IMR-90 (cell line): ENCODE measurements around the gene TRIM2. TPM values are rescaled to one million over a fixed set of nuclear protein-coding genes. Genes with fewer than 3 reads are reported as not detected.

Source experiments
- ATAC-seq: fragments of 200-7000 bp; cut with Tn5 transposase; 2 replicates; pipeline ENCODE4 v1.9.1; 2020; ENCODE audit warnings: low read depth, mild to moderate bottlenecking, moderate library complexity
- BruUV-seq: library from RNA; stranded (reverse); fragments of 400-500 nt; replicated peaks from 2 replicates; lab custom pipeline; 2021; lab: Mats Ljungman, UMichigan
- CTCF ChIA-PET: fragments of 300-600 bp; formaldehyde crosslinking; extraction: SDS; loops from one replicate; lab custom pipeline; 2021; ENCODE audit warnings: antibody characterized with exemption; lab: Yijun Ruan, JAX
- POLR2A ChIA-PET: fragments of 300-600 bp; sonication (Branson Sonifier 250); formaldehyde crosslinking; loops from one replicate; lab custom pipeline; 2022; ENCODE audit warnings: antibody characterized with exemption; ENCODE audit not compliant: unreplicated experiment; lab: Charles Lee
- DNase-seq: peaks from one replicate; pipeline ENCODE4 v3.0.0; 2013
- H2AFZ ChIP-seq: replicated peaks from 2 replicates; pipeline ENCODE3; 2013; ENCODE audit warnings: low read length, mild to moderate bottlenecking; ENCODE audit not compliant: poor library complexity
- H2AK5ac ChIP-seq: 2 replicates; pipeline ENCODE4 v1.6.1; 2013; ENCODE audit warnings: low read depth, low read length, inconsistent platforms
- H2AK9ac ChIP-seq: replicated peaks from 2 replicates; pipeline ENCODE3; 2013; ENCODE audit warnings: mild to moderate bottlenecking, low read depth, low read length, moderate library complexity; ENCODE audit not compliant: poor library complexity
- H2BK120ac ChIP-seq: 2 replicates; pipeline ENCODE4 v1.6.1; 2013; ENCODE audit warnings: low read depth, low read length, inconsistent platforms
- H2BK15ac ChIP-seq: 3 replicates; pipeline ENCODE4 v1.6.1; 2013; ENCODE audit warnings: low read depth, low read length, inconsistent platforms
- H2BK20ac ChIP-seq: 2 replicates; pipeline ENCODE4 v1.6.1; 2013; ENCODE audit warnings: low read depth, mild to moderate bottlenecking, inconsistent platforms, low read length, moderate library complexity
- H2BK5ac ChIP-seq: 2 replicates; pipeline ENCODE4 v1.6.1; 2013; ENCODE audit warnings: mild to moderate bottlenecking, low read depth, low read length, inconsistent platforms; ENCODE audit not compliant: poor library complexity, severe bottlenecking
- H3K14ac ChIP-seq: replicated peaks from 2 replicates; pipeline ENCODE4 v1.6.1; 2013; ENCODE audit warnings: low read depth, low read length, inconsistent platforms
- H3K18ac ChIP-seq: 2 replicates; pipeline ENCODE4 v1.6.1; 2013; ENCODE audit warnings: low read depth, low read length, control low read depth
- H3K23ac ChIP-seq: 2 replicates; pipeline ENCODE4 v1.6.1; 2013; ENCODE audit warnings: low read depth, low read length, inconsistent platforms
- H3K27ac ChIP-seq: 2 replicates; pipeline ENCODE4 v1.5.1; 2013; ENCODE audit warnings: mild to moderate bottlenecking, control low read depth, low read length; ENCODE audit not compliant: insufficient read depth
- H3K27me3 ChIP-seq: 2 replicates; pipeline ENCODE4 v1.6.1; 2013; ENCODE audit warnings: low read length; ENCODE audit not compliant: control insufficient read depth, insufficient read depth
- H3K36me3 ChIP-seq: 2 replicates; pipeline ENCODE4 v1.6.1; 2013; ENCODE audit warnings: low read length, mixed read lengths; ENCODE audit not compliant: control insufficient read depth, insufficient read depth
- H3K4ac ChIP-seq: 2 replicates; pipeline ENCODE4 v1.6.1; 2013; ENCODE audit warnings: low read depth, low read length, inconsistent platforms
- H3K4me1 ChIP-seq: 2 replicates; pipeline ENCODE4 v1.6.1; 2013; ENCODE audit warnings: low read length, mixed read lengths; ENCODE audit not compliant: control insufficient read depth, insufficient read depth
- H3K4me2 ChIP-seq: 2 replicates; pipeline ENCODE4 v1.6.1; 2013; ENCODE audit warnings: low read depth, mild to moderate bottlenecking, control low read depth, low read length, moderate library complexity
- H3K4me3 ChIP-seq: 2 replicates; pipeline ENCODE4 v1.5.1; 2013; ENCODE audit warnings: low read depth, mild to moderate bottlenecking, control low read depth, low read length, moderate library complexity; ENCODE audit not compliant: insufficient read depth
- H3K56ac ChIP-seq: 2 replicates; pipeline ENCODE4 v1.6.1; 2013; ENCODE audit warnings: low read length, inconsistent platforms; ENCODE audit not compliant: insufficient read depth; ENCODE audit errors: extremely low read depth
- H3K79me1 ChIP-seq, 2 experiments: 2 replicates each; pipeline ENCODE4 v1.6.1; 2013; ENCODE audit warnings: low read length in 2 of 2, inconsistent platforms in 1 of 2, low read depth in 1 of 2
- H3K9ac ChIP-seq: 2 replicates; pipeline ENCODE4 v1.6.1; 2013; ENCODE audit warnings: low read depth, low read length, control low read depth
- H3K9me1 ChIP-seq: 2 replicates; pipeline ENCODE4 v1.6.1; 2013; ENCODE audit warnings: low read length, inconsistent platforms; ENCODE audit not compliant: insufficient read depth
- H3K9me3 ChIP-seq: 2 replicates; pipeline ENCODE4 v1.6.1; 2013; ENCODE audit warnings: low read length; ENCODE audit not compliant: control insufficient read depth, insufficient read depth
- H4K20me1 ChIP-seq: 2 replicates; pipeline ENCODE4 v1.6.1; 2013; ENCODE audit warnings: low read length, inconsistent platforms; ENCODE audit not compliant: insufficient read depth
- H4K5ac ChIP-seq: 2 replicates; pipeline ENCODE4 v1.6.1; 2013; ENCODE audit warnings: mild to moderate bottlenecking, low read depth, low read length, control low read depth
- H4K8ac ChIP-seq, 2 experiments: 2 replicates each; pipeline ENCODE4 v1.6.1; 2013; ENCODE audit warnings: low read depth in 2 of 2, low read length in 2 of 2, control low read depth in 1 of 2, inconsistent platforms in 1 of 2
- H4K91ac ChIP-seq: 2 replicates; pipeline ENCODE4 v1.6.1; 2013; ENCODE audit warnings: low read depth, low read length, inconsistent platforms; ENCODE audit not compliant: insufficient read depth
- BHLHE40 ChIP-seq: fragments of 150-350 bp; IDR thresholded peaks from 2 replicates; pipeline ENCODE4 v1.6.1; 2016; ENCODE audit warnings: mild to moderate bottlenecking, low read depth, low read length
- SMC3 ChIP-seq: fragments of 150-350 bp; IDR thresholded peaks from 2 replicates; pipeline ENCODE4 v1.6.1; 2016; ENCODE audit warnings: low read depth, mild to moderate bottlenecking, antibody characterized with exemption, low read length, moderate library complexity
- WGBS, 2 experiments: methylation state at CpG; one replicate each; pipeline versions ENCODE4 v1.1.5 to v1.1.7; 2013; ENCODE audit warnings: missing lambda C conversion rate in 2 of 2; ENCODE audit not compliant: insufficient read length in 1 of 2; ENCODE audit errors: extremely low coverage in 2 of 2; 5-methylcytosine and 5-hydroxymethylcytosine counted together
- dilution Hi-C: fragments of 300-500 bp; cut with HindIII; formaldehyde crosslinking; loops from one replicate; pipeline ENCODE4 v1.14.3; 2018; ENCODE audit warnings: low sequenced_read_pairs; ENCODE audit not compliant: unreplicated experiment
- in situ Hi-C: fragments of 300-500 bp; cut with MboI; formaldehyde crosslinking; loops from 3 replicates; pipeline ENCODE4 v1.14.3; 2019; ENCODE audit warnings: low sequenced_read_pairs, inconsistent platforms, mixed read lengths
- intact Hi-C: fragments of 100-400 bp; cut with micrococcal nuclease; formaldehyde crosslinking; loops from 2 replicates; pipeline ENCODE4 v1.10.0; 2022
- polyA plus RNA-seq, 3 experiments: library from polyadenylated mRNA; depleted of rRNA; stranded (reverse); fragments of >200 nt; gene quantifications; 2 replicates each; pipeline ENCODE4 v1.2.3, GENCODE V29; 2012; ENCODE audit warnings: low replicate concordance in 1 of 3
- total RNA-seq: library from RNA; depleted of rRNA; stranded (reverse); fragments of >200 nt; gene quantifications from 2 replicates; pipeline ENCODE4 v1.2.3, GENCODE V29; 2012

TRIM2 gene
- total and polyA plus RNA-seq, 2 of the 4 experiments (the other 2 are of a cell fraction) = 16.0 to 64.2 TPM

DNA sequence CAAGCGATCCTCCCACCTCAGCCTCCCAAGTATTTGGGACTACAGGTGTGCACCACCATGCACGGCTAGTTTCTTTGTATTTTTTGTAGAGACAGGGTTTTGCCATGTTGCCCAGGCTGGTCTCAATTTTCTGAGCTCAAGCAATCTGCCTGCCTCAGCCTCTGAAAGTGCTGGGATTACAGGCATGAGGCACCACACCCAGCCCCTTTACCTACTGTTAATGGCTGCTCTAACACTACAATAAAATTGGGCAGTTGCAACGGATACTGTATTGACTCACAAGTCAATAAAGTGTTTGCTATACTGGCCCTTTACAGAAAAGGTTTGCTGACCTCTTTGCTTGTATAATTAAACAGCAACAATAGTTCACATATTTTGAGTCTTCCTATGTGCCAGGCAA is 41.5 kb downstream of the TRIM2 start:
- peaks cover 28% of the 10 kb centered on the region for H3K9me1 ChIP-seq
- POLR2A ChIA-PET = no interaction called here

More for the DNA sequence above, 41.5 kb downstream of the TRIM2 start:
- Histone ChIP-seq H3K23ac (no peak overlapping the region), H4K8ac (no peak overlapping the region), H2AK5ac (no peak overlapping the region), H3K36me3 (peaks cover 2% of the 10 kb centered on the region; the same call in 1 of the 2 replicates), H3K27me3 (no peaks in the 10 kb centered on the region), H2BK5ac (no peak overlapping the region), H3K9ac (no peak overlapping the region), H4K20me1 (peaks cover 5% of the 10 kb centered on the region; the same call in 1 of the 2 replicates), H3K9me3 (no peaks in the 10 kb centered on the region), H3K4me3 (no peak overlapping the region), H3K18ac (no peak overlapping the region), H2BK20ac (no peak overlapping the region), H3K14ac (no peak overlapping the region), H4K91ac (no peak overlapping the region), H3K79me1 (peaks cover 24 to 65% of the 10 kb centered on the region in 2 experiments), H2AK9ac (no peak overlapping the region), H2BK120ac (no peak overlapping the region), H2AFZ (no peak overlapping the region), H3K27ac (no peak overlapping the region), H3K4me2 (no peak overlapping the region), H3K4ac (no peak overlapping the region), H3K56ac (no peak overlapping the region), H2BK15ac (no peak overlapping the region), H3K4me1 (peaks cover 11% of the 10 kb centered on the region), H4K5ac (no peak overlapping the region)
- dilution Hi-C loops = no loop called here
- DNase-seq = no peak
- ATAC-seq = no peak
- in situ Hi-C loops = no loop called here
- CTCF ChIA-PET = interaction anchor here (0.6 to 1.5 kb wide), 2 partner anchors 11 to 96 kb away, joined by 3 read pairs; no protein-coding TSS in a partner anchor
- no TSS peak for BruUV-seq
- WGBS, 2 experiments = no CpG with 5 or more reads among the region's 3 CpGs
- intact Hi-C loops = no loop called here
- TF ChIP-seq SMC3 (no peak), BHLHE40 (no peak)
